Fibroblast of gingiva (primary cell): ENCODE results near the gene TRPM4.

Source experiments
- DNase-seq: peaks from one replicate; pipeline ENCODE4 v3.0.0-alpha.2; 2011; ENCODE audit warnings: low read depth

TRPM4 gene

DNA sequence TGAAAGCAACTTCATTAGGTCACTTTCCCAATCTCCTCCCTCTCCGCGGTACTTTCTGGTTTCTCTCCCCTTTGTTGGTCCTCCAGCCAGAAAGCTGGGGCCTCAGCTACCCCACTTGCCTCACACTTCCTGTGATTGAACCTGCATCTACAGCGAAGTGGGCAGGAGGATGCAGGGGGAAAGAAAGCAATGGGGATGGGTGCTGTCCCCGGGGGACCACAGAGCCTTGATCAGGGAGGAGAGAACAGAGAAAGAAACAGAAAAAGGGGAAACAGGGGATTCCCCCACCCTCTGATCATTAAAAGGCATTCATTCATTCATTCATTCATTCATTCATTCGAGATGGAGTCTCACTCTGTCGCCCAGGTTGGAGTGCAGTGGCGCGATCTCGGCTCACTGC is 74.2 kb downstream of the TRPM4 start:
- no peak for DNase-seq

DNA sequence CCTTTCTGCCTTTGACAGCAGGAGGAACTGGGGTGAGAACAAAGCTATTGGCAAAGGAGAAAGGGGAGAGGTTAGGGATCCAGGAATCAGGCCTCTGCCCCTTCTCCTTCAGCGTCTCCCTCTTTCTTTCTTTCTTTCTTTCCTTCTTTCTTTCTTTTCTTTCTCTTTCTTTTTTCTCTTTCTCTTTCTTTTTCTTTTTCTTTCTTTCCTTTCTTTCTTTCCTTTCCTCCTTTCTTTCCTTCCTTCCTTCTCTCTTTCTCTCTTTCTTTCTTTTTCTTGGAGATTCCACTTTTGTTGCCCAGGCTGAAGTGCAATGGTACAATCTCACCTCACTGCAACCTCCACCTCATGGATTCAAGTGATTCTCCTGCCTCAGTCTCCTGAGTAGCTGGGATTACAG is 75.6 kb downstream of the TRPM4 start:
- DNase-seq: no peak

DNA sequence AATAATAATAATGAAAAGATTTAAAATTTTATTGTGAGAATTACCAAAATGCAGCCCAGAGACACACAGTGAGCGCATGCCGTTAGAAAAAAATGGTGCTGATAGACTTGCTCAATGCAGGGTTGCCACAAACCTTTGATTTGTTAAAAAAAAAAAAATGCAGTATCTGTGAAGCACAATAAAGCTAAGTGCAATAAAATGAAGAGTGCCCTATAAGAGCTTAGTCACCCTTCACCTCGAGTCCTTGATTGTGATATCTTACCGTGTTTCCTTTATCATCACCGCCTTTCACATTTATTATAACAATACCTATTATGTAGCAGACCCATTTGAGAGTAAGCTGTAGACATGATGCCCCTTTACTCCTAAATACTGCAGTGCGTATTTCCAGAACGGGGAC is 84.2 kb downstream of the TRPM4 start:
- no peak for DNase-seq

DNA sequence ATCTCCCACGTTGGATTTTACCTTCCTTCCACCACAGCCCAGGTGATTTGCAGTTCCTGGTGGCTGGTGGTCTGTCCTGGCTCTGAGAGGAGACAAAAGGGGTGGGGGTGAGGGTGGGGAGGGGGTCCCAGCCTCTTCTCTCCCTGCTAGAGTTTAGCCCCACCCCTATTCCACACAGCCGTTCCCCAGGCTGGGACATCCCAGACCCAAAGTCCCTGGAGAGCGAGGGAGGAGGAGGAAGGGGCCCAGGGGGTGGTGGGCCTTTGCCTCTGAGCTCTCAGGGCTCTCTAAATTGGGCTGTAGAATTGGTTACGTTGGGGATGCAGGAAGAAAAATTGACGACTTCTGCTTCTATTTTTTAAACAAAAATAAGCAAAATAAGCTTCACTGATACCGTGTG is 85.5 kb downstream of the TRPM4 start:
- DNase-seq: no peak

DNA sequence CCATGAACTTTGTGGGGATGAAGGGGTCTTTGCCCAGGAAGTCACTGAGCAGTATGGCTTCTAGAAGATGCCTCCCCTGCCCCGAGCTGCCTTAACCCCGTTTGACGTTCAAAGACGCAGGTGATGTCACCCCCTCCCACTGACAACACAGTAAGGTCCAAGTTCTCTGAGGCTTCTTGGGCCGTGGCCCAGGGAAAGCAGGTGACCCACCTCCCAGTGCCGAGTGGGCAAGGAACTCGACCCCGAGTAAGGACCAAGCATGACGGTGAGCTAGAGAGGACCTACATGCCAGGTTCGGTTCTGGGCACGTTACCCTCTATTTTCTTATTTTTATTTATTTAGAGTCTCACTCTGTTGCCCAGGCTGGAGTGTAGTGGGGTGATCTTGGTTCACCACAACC is 86.1 kb downstream of the TRPM4 start:
- DNase-seq: no peak

DNA sequence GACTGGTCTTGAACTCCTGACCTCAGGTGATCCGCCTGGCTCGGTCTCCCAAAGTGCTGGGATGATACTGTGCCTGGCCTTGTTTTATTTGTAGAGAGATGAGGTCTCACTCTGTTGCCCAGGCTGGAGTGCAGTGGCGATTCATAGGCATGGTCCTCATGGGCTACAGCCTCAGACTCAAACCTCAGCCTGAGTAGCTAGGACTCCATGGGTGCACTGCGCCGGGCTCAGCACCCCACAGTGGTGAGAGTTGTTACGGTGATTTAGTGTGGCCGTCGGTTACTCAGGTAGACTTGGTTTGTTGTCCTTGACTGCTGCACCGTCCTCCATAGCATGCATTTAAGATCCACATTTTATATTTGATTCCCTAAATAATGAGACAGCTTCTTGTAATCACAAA is 86.7 kb downstream of the TRPM4 start:
- no peak for DNase-seq

DNA sequence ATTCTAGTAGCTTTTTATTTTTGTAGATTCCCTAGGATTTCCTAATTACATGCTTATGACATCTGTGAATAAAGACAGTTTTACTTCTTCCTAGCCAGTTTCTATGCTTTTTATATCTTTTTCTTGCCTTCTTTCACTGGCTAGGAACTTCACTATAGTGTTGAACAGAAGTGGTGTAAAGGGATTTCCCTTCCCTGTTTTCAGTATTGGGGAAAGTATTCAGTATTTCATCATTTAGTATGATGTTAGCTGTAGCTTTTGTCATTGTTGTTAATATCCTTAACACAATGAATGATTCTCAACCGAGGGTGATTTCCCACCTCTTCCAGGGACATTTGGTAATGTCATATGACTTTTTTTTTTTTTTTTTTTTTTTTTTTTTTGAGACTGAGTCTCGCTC is 90.1 kb downstream of the TRPM4 start:
- no peak for DNase-seq

DNA sequence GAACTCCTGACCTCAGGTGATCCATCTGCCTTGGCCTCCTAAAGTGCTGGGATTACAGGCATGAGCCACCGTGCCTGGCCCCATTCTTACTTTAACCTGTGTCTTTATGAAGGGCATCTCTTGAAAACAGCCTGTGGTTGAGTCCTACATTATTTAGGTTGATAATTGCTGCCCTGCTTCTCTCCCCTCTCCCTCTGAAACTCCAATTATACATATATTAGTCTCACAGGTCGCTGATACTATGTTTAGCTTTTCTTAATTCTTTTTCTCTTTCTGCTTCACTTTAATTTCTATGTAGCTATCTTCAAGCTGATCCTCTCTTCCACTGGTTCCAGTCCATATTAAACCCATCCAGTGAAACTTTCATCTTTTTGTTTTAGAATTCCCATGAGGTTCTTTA is 92.3 kb downstream of the TRPM4 start:
- DNase-seq: no peak

DNA sequence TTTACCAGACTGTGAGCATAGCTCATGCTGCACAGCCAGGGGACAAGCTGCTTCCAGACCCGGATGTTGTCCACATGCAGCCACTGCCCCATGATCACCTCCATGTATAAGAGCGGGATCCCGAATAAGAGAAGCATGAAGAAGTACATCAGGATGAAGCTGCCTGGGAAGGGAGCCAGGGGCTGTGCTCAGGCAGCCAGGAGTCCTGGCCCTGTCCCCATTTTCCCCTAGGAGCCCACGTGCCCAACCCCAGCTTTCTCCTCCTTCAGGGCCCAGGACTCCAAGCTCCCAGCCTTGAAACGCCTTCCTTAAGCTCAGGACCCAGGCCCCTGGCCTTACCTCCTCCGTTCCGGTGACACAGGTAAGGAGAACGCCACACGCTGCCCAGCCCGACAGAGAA is 98.1 kb downstream of the TRPM4 start:
- DNase-seq: no peak

DNA sequence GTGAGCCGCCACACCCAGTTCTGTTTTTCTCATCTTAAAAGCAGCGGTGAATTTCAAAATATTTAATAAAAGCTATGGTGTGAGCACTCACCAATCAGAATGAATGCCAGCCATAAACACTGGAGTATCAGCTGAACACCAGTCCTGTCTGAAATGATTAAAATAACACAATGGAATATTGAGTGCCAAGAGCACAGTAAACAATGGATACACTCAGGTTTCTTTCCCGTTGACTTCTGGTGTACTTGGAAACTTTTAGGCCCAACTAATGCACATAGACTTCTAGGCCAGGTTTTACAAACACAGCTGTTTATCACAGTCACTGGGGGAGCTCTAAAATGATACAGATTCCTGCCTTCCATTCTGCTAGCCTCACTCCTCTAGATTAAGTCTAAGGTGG is 99.1 kb downstream of the TRPM4 start:
- DNase-seq: no peak
